ENCODE measurements around the gene ECEL1. TPM values are rescaled to one million over a fixed set of nuclear protein-coding genes. Genes with fewer than 3 reads are reported as not detected.
"Not testable (repeated sequence)": the region's sequence is repeated elsewhere in the genome, so short reads cannot be mapped to it uniquely, and the experiment has no call there.

The ECEL1 gene
- total and polyA plus RNA-seq, 4 donors: 0.09 to 0.35 (median 0.23) TPM

DNA sequence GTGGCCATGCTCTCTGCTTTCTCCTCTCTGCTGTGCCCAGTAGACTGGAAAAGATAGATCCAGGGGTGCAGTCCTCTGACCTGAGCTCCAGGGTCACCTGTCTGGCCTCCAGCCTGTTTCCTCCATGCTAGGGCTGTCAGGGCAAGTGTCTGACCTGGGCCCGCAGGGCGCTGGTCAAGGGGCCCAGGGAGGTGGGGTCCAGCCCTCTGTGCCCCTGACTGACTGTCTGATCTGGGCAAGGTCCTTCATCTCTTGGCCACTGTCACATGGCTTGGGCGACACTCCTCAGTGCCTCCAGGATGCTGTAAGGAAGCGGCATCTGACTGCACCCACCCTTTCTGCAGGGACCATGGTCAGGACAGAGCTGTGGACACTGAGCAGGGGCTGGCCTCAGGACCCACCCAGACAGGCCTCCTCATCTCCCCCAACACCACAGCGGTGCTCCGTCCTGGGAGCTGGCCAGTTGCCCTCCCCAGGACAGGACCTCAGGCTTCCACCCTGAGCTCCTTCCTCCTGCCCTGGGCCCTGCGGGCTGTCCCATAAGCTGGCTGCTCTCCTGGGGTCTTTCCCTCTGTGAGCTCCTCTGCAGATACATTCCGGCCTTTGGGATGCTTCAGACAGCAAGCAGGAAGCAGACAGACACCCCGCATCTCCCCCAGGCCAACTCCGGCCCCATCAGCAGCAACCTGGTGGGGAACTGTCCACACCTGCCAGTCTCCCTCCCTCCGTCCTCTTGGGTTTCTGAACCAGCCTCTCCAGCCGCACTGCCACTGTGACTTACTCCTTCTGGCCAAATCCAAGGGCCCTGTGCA lies 52.9 kb downstream of the ECEL1 start:
- H3K27me3 ChIP-seq (ENCODE audit: control insufficient read depth in 3 of 3, insufficient read depth in 3 of 3, low read length in 2 of 3): peaks cover 0 to 8% (median 0%) of the 10 kb centered on the region in 3 donors
- H3K36me3 ChIP-seq (ENCODE audit: control insufficient read depth in 4 of 4, insufficient read depth in 4 of 4, low read length in 4 of 4): no peaks in the 10 kb centered on the region
- no peak for DNase-seq
- H3K4me1 ChIP-seq (ENCODE audit: control insufficient read depth in 5 of 5, insufficient read depth in 5 of 5, low read length in 5 of 5): no peaks in the 10 kb centered on the region
- no peaks in the 10 kb centered on the region for H3K9me3 ChIP-seq (ENCODE audit: control insufficient read depth in 4 of 4, insufficient read depth in 3 of 4, low read length in 3 of 4)
- no peak overlapping the region for H3K27ac ChIP-seq (ENCODE audit: low read depth in 1 of 2, low read length in 1 of 2)
- no peak overlapping the region for H3K9ac ChIP-seq (ENCODE audit: insufficient read depth in 1 of 2, low read length in 2 of 2)
- no peak for ATAC-seq (ENCODE audit: insufficient read depth, low FRiP score)
- WGBS, 2 donors: 90 to 96% methylated on average over 12 of the region's 12 CpGs
- no peak overlapping the region for H3K4me3 ChIP-seq
- TF ChIP-seq, protein P1, sequence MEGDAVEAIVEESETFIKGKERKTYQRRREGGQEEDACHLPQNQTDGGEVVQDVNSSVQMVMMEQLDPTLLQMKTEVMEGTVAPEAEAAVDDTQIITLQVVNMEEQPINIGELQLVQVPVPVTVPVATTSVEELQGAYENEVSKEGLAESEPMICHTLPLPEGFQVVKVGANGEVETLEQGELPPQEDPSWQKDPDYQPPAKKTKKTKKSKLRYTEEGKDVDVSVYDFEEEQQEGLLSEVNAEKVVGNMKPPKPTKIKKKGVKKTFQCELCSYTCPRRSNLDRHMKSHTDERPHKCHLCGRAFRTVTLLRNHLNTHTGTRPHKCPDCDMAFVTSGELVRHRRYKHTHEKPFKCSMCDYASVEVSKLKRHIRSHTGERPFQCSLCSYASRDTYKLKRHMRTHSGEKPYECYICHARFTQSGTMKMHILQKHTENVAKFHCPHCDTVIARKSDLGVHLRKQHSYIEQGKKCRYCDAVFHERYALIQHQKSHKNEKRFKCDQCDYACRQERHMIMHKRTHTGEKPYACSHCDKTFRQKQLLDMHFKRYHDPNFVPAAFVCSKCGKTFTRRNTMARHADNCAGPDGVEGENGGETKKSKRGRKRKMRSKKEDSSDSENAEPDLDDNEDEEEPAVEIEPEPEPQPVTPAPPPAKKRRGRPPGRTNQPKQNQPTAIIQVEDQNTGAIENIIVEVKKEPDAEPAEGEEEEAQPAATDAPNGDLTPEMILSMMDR (IDR thresholded peaks at IDR 0.05; ENCODE audit: control extremely low read depth, extremely low read depth): no peak

- no peak overlapping the region for H3K27ac ChIP-seq (ENCODE audit: low read depth in 1 of 2, low read length in 1 of 2)
- H3K9me3 ChIP-seq (ENCODE audit: control insufficient read depth in 4 of 4, insufficient read depth in 3 of 4, low read length in 3 of 4): no peaks in the 10 kb centered on the region
- no peak for DNase-seq
- ATAC-seq (ENCODE audit: insufficient read depth, low FRiP score): no peak
- TF ChIP-seq, protein P1 (IDR thresholded peaks at IDR 0.05; ENCODE audit: control extremely low read depth, extremely low read depth): no peak
- H3K27me3 ChIP-seq (ENCODE audit: control insufficient read depth in 3 of 3, insufficient read depth in 3 of 3, low read length in 2 of 3): peaks cover 0 to 8% (median 0%) of the 10 kb centered on the region in 3 donors
- H3K9ac ChIP-seq (ENCODE audit: insufficient read depth in 1 of 2, low read length in 2 of 2): no peak overlapping the region
- WGBS, 2 donors: 76 to 83% methylated on average over 9 of the region's 9 CpGs
- no peaks in the 10 kb centered on the region for H3K36me3 ChIP-seq (ENCODE audit: control insufficient read depth in 4 of 4, insufficient read depth in 4 of 4, low read length in 4 of 4)
- no peaks in the 10 kb centered on the region for H3K4me1 ChIP-seq (ENCODE audit: control insufficient read depth in 5 of 5, insufficient read depth in 5 of 5, low read length in 5 of 5)
- no peak overlapping the region for H3K4me3 ChIP-seq
Measured at GRCh38 chr2:232434091-232434490, 53.5 kb downstream of the ECEL1 start.

DNA sequence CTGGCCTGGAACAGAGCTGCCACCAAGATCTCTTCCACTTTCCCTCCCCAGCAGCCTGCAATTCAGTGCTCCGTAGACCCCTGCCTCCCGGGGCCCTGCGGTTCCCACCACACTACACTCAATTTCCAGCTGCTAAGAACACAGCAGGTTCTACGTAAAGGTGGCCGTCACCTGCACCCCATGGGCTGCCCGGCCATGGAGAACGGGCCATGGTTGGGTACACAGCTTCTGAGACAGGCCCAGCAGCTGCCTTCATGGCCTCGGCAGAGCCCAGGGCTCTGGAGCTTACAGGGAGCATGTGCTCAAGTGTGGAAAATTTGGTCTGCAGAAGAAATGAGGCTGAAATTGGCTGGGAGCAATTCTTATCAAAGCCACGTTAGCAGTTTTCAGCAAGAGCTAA lies 54.0 kb downstream of the ECEL1 start:
- 85 to 98% methylated on average over 9 of the region's 9 CpGs for WGBS, 2 donors

GRCh38 chr2:232432598-232433184 lies 54.9 kb downstream of the ECEL1 start:
- no peak overlapping the region for H3K4me3 ChIP-seq
- no peaks in the 10 kb centered on the region for H3K4me1 ChIP-seq (ENCODE audit: control insufficient read depth in 5 of 5, insufficient read depth in 5 of 5, low read length in 5 of 5)
- ATAC-seq (ENCODE audit: insufficient read depth, low FRiP score) (no peak), DNase-seq (no peak)
- no peaks in the 10 kb centered on the region for H3K9me3 ChIP-seq (ENCODE audit: control insufficient read depth in 4 of 4, insufficient read depth in 3 of 4, low read length in 3 of 4)
- WGBS, 2 donors: 65% methylated on average over 12 to 16 of the region's 16 CpGs
- H3K27me3 ChIP-seq (ENCODE audit: control insufficient read depth in 3 of 3, insufficient read depth in 3 of 3, low read length in 2 of 3): peaks cover 0 to 8% (median 0%) of the 10 kb centered on the region in 3 donors
- H3K9ac ChIP-seq (ENCODE audit: insufficient read depth in 1 of 2, low read length in 2 of 2): no peak overlapping the region
- H3K27ac ChIP-seq (ENCODE audit: low read depth in 1 of 2, low read length in 1 of 2): no peak overlapping the region
- no peaks in the 10 kb centered on the region for H3K36me3 ChIP-seq (ENCODE audit: control insufficient read depth in 4 of 4, insufficient read depth in 4 of 4, low read length in 4 of 4)
- TF ChIP-seq, protein P1 (IDR thresholded peaks at IDR 0.05; ENCODE audit: control extremely low read depth, extremely low read depth): no peak

More for the DNA sequence above, 54.0 kb downstream of the ECEL1 start:
- not testable (repeated sequence) for DNase-seq; H3K36me3 ChIP-seq (ENCODE audit: control insufficient read depth in 4 of 4, insufficient read depth in 4 of 4, low read length in 4 of 4); H3K4me3 ChIP-seq; ATAC-seq (ENCODE audit: insufficient read depth, low FRiP score); H3K9me3 ChIP-seq (ENCODE audit: control insufficient read depth in 4 of 4, insufficient read depth in 3 of 4, low read length in 3 of 4); H3K9ac ChIP-seq (ENCODE audit: insufficient read depth in 1 of 2, low read length in 2 of 2); H3K4me1 ChIP-seq (ENCODE audit: control insufficient read depth in 5 of 5, insufficient read depth in 5 of 5, low read length in 5 of 5); H3K27ac ChIP-seq (ENCODE audit: low read depth in 1 of 2, low read length in 1 of 2); H3K27me3 ChIP-seq (ENCODE audit: control insufficient read depth in 3 of 3, insufficient read depth in 3 of 3, low read length in 2 of 3)
